ENCODE measurements around the gene MMD. TPM values are rescaled to one million over a fixed set of nuclear protein-coding genes. Genes with fewer than 3 reads are reported as not detected.

Gene MMD
- total and polyA plus RNA-seq, 2 of the 13 experiments (the other 11 are each of a cell fraction or from before 2014, with no cell fraction given) = 121 to 225 TPM

- TF ChIP-seq ZNF644 (CRISPR knock-in tag; IDR thresholded peaks at IDR 0.05; ENCODE audit: low read depth) (peak; percentile 48; the same call in 1 of the 2 replicates), TEAD2 (CRISPR knock-in tag; IDR thresholded peaks at IDR 0.05) (no peak), ZSCAN9 (CRISPR knock-in tag; IDR thresholded peaks at IDR 0.05; ENCODE audit: borderline replicate concordance) (0 out of 2 replicates have a peak, but pooled peaks have one; percentile 47), ZNF790 (CRISPR knock-in tag; IDR thresholded peaks at IDR 0.05; ENCODE audit: borderline replicate concordance) (0 out of 2 replicates have a peak, but pooled peaks have one; percentile 41), HNF4A (CRISPR knock-in tag; IDR thresholded peaks at IDR 0.05) (0 out of 2 replicates have a peak, but pooled peaks have one; percentile 14), ZBTB38 (CRISPR knock-in tag; IDR thresholded peaks at IDR 0.05) (peak; percentile 61; the same call in 1 of the 2 replicates), ZNF350 (CRISPR knock-in tag; IDR thresholded peaks at IDR 0.05; ENCODE audit: borderline replicate concordance, low read depth) (no peak), ZNF761 (CRISPR knock-in tag; conservative IDR thresholded peaks at IDR 0.05) (no peak), CBX1 (IDR thresholded peaks at IDR 0.05; ENCODE audit: low read depth) (no peak), ZNF766 (CRISPR knock-in tag; IDR thresholded peaks at IDR 0.05; ENCODE audit: borderline replicate concordance) (0 out of 2 replicates have a peak, but pooled peaks have one; percentile 24), ZNF614 (CRISPR knock-in tag; IDR thresholded peaks at IDR 0.05; ENCODE audit: borderline replicate concordance) (no peak), NCOA1 (CRISPR knock-in tag; IDR thresholded peaks at IDR 0.05) (no peak), BCL6 (CRISPR knock-in tag; IDR thresholded peaks at IDR 0.05) (peak; percentile 49; the same call in 1 of the 2 replicates), CEBPG (CRISPR knock-in tag; IDR thresholded peaks at IDR 0.05) (no peak), MIER2 (CRISPR knock-in tag; IDR thresholded peaks at IDR 0.05) (peak; percentile 95)
Measured at GRCh38 chr17:55398689-55399088, 22.9 kb downstream of the MMD start (continued).

GRCh38 chr17:55395803-55396505 lies 25.7 kb downstream of the MMD start:
- H3K79me2 ChIP-seq (ENCODE audit: insufficient read depth, low read length) = peaks cover 16% of the 10 kb centered on the region
- no peaks in the 10 kb centered on the region for H3K27me3 ChIP-seq (ENCODE audit: control insufficient read depth in 1 of 2, insufficient read depth in 2 of 2, low read length in 2 of 2)
- H3K9ac ChIP-seq (ENCODE audit: insufficient read depth, low read depth, low read length) = peak overlapping the region; percentile 24; the same call in 1 of the 2 replicates
- H4K20me1 ChIP-seq (ENCODE audit: insufficient read depth, low read length) = 0 out of 2 replicates have a peak, but pooled peaks cover 5% of the 10 kb centered on the region
- no peak for ATAC-seq
- intact Hi-C loops (cut with micrococcal nuclease; ENCODE audit: unreplicated experiment) = loop anchor here (10.0 kb wide), 1 partner anchor 359 kb away; the partner anchor contains the start of gene PCTP
- peak overlapping the region; percentile 75 for H3K27ac ChIP-seq (ENCODE audit: extremely low read length, insufficient read depth, low read length)
- H2AFZ ChIP-seq (ENCODE audit: low read length) = no peak overlapping the region
- POLR2A ChIA-PET = interaction anchor here (1.1 to 2.6 kb wide), 7 partner anchors 12 to 50 kb away, joined by 3 to 54 read pairs (median 13); partner anchors contain the start of gene MMD
- H3K36me3 ChIP-seq (replicated peaks in 1 of 2; ENCODE audit: control insufficient read depth in 1 of 2, insufficient read depth in 2 of 2, low read length in 2 of 2) = peaks cover 29 to 56% of the 10 kb centered on the region in 2 experiments
- H3K4me3 ChIP-seq (replicated peaks in 1 of 3; ENCODE audit: insufficient read depth in 1 of 3, low read depth in 2 of 3, low read length in 3 of 3) = no peak overlapping the region
- no peaks in the 10 kb centered on the region for H3K9me3 ChIP-seq (ENCODE audit: low read length)
- H3K4me1 ChIP-seq (ENCODE audit: insufficient read depth, low read length) = peaks cover 81% of the 10 kb centered on the region
- no peak for DNase-seq (ENCODE audit: low spot score)
- no TSS peak for BruUV-seq (replicated peaks)
- in situ Hi-C loops (cut with HindIII; ENCODE audit: extremely low pct_ligation_motif_present, low pct_unique_long_range_greater_than_20kb) = loop anchor here (25.0 kb wide), 1 partner anchor 366 kb away; the partner anchor contains the start of gene PCTP
- 89% methylated on average over 5 of the region's 5 CpGs for WGBS (ENCODE audit: low lambda C conversion rate)
- CTCF ChIA-PET (ENCODE audit: low intra/inter-chr PET ratio, low total read pairs) = no interaction called here
- no peak for FAIRE-seq
- H3K4me2 ChIP-seq (ENCODE audit: low read depth, low read length) = peak overlapping the region; percentile 54; the same call in 1 of the 2 replicates
- TF ChIP-seq ZNF792 (CRISPR knock-in tag; IDR thresholded peaks at IDR 0.05) = no peak
- no peak for TF ChIP-seq ZNF550 (CRISPR knock-in tag; IDR thresholded peaks at IDR 0.05; ENCODE audit: borderline replicate concordance)
- TF ChIP-seq ZFP1 (CRISPR knock-in tag; IDR thresholded peaks at IDR 0.05) = no peak
- peak; percentile 52 for TF ChIP-seq AGO2 (optimal IDR thresholded peaks at IDR 0.05; ENCODE audit: low read depth, low read length)
- 0 out of 2 replicates have a peak, but pooled peaks have one; percentile 49 for TF ChIP-seq RBFOX2 (IDR thresholded peaks at IDR 0.05; ENCODE audit: low read depth, low read length)
- no peak for TF ChIP-seq ZFYVE20 (CRISPR knock-in tag; IDR thresholded peaks at IDR 0.05; ENCODE audit: borderline replicate concordance, low read depth)
- no peak for TF ChIP-seq PRMT3 (CRISPR knock-in tag; IDR thresholded peaks at IDR 0.05; ENCODE audit: borderline replicate concordance, low read depth)
- no peak for TF ChIP-seq AHR (CRISPR knock-in tag; IDR thresholded peaks at IDR 0.05)
- no peak for TF ChIP-seq FOXC1 (CRISPR knock-in tag; IDR thresholded peaks at IDR 0.05; ENCODE audit: borderline replicate concordance)
- no peak for TF ChIP-seq NRL (CRISPR knock-in tag; IDR thresholded peaks at IDR 0.05; ENCODE audit: borderline replicate concordance)
- no peak for TF ChIP-seq PAF1 (CRISPR knock-in tag; IDR thresholded peaks at IDR 0.05)
- TF ChIP-seq TMF1 (CRISPR knock-in tag; IDR thresholded peaks at IDR 0.05; ENCODE audit: low read depth) = no peak
- TF ChIP-seq ZSCAN25 (CRISPR knock-in tag; IDR thresholded peaks at IDR 0.05) = no peak
